Naive B cell (primary cell): ENCODE data around the gene ITPR3. TPM values are rescaled to one million over a fixed set of nuclear protein-coding genes. Genes with fewer than 3 reads are reported as not detected.
A peak's percentile ranks its signal among the peaks of the same experiment; 100 is the strongest.

ENCODE experiments used
- ATAC-seq, 2 donors: fragments of 150-1000 bp; cut with Tn5 transposase; 2 replicates each; pipeline ENCODE4 v1.10.0; 2021; ENCODE audit warnings: low read depth in 2 of 2, mild to moderate bottlenecking in 2 of 2, moderate library complexity in 2 of 2
- DNase-seq: peaks from one replicate; pipeline ENCODE4 v3.0.0; 2022
- H3K27ac Mint-ChIP-seq, 6 donors: one replicate each; pipeline ENCODE4 v1.8.0; 2020 to 2022; ENCODE audit warnings: mild to moderate bottlenecking in 6 of 6, mixed read lengths in 6 of 6, moderate library complexity in 5 of 6, inconsistent platforms in 2 of 6
- H3K27me3 Mint-ChIP-seq, 3 donors: one replicate each; pipeline ENCODE4 v1.8.0; 2021 to 2022; ENCODE audit warnings: mixed read lengths in 3 of 3, mild to moderate bottlenecking in 1 of 3
- H3K36me3 Mint-ChIP-seq, 2 donors: one replicate each; pipeline ENCODE4 v1.8.0; 2020 to 2022; ENCODE audit warnings: mixed read lengths in 2 of 2, inconsistent platforms in 1 of 2, mild to moderate bottlenecking in 1 of 2
- H3K4me1 Mint-ChIP-seq, 3 donors: one replicate each; pipeline ENCODE4 v1.8.0; 2020 to 2022; ENCODE audit warnings: mixed read lengths in 3 of 3, inconsistent platforms in 1 of 3, mild to moderate bottlenecking in 1 of 3, moderate library complexity in 1 of 3
- H3K4me3 Mint-ChIP-seq, 8 donors: one replicate each; pipeline ENCODE4 v1.8.0; 2020 to 2022; ENCODE audit warnings: mild to moderate bottlenecking in 8 of 8, mixed read lengths in 8 of 8, moderate library complexity in 8 of 8, inconsistent platforms in 2 of 8
- H3K9me3 Mint-ChIP-seq, 7 donors: one replicate each; pipeline ENCODE4 v1.8.0; 2020 to 2022; ENCODE audit warnings: mixed read lengths in 7 of 7, mild to moderate bottlenecking in 5 of 7, inconsistent platforms in 2 of 7, moderate library complexity in 1 of 7
- polyA plus RNA-seq, 6 donors: library from polyadenylated mRNA; unstranded; fragments of 300-500 nt; fragmentation: Illumina TruSeq; gene quantifications; one replicate each; pipeline ENCODE4 v1.2.3, GENCODE V29; 2021; ENCODE audit warnings: low read depth in 6 of 6

ITPR3 gene
- polyA plus RNA-seq, 6 donors from 2014 or later = 0.22 to 6.4 (median 1.7) TPM

- Mint-ChIP-seq H3K27ac (no peak overlapping the region), H3K4me3 (no peak overlapping the region), H3K27me3 (peaks cover 0 to 13% (median 12%) of the 10 kb centered on the region in 3 donors), H3K9me3 (no peaks in the 10 kb centered on the region), H3K4me1 (peaks cover 9 to 14% (median 13%) of the 10 kb centered on the region in 3 donors), H3K36me3 (no peaks in the 10 kb centered on the region)
- ATAC-seq (no peak), DNase-seq (no peak)
These were observed 104.1 kb downstream of the ITPR3 start for GRCh38 chr6:33725222-33725621.

- ATAC-seq (no peak), DNase-seq (no peak)
- Mint-ChIP-seq H3K9me3 (no peaks in the 10 kb centered on the region), H3K27ac (no peak overlapping the region), H3K36me3 (no peaks in the 10 kb centered on the region), H3K27me3 (peaks cover 0 to 13% (median 12%) of the 10 kb centered on the region in 3 donors), H3K4me1 (peaks cover 7 to 14% (median 9%) of the 10 kb centered on the region in 3 donors), H3K4me3 (no peak overlapping the region)
These were observed 105.0 kb downstream of the ITPR3 start for GRCh38 chr6:33725891-33726673.

- Mint-ChIP-seq H3K9me3 (no peaks in the 10 kb centered on the region), H3K4me3 (no peak overlapping the region), H3K27ac (peak overlapping the region in 1 of 6 donors; percentile 83)
These were observed 105.6 kb downstream of the ITPR3 start for GRCh38 chr6:33726696-33727095.

GRCh38 chr6:33727126-33727525 lies 106.0 kb downstream of the ITPR3 start:
- Mint-ChIP-seq H3K27ac (no peak overlapping the region), H3K27me3 (peaks cover 0 to 13% (median 12%) of the 10 kb centered on the region in 3 donors), H3K9me3 (no peaks in the 10 kb centered on the region), H3K4me1 (peaks cover 0 to 8% (median 0%) of the 10 kb centered on the region in 3 donors), H3K4me3 (peak overlapping the region in 1 of 8 donors; percentile 5), H3K36me3 (no peaks in the 10 kb centered on the region)
- DNase-seq = no peak
- no peak for ATAC-seq

More at GRCh38 chr6:33726696-33727095, 105.6 kb downstream of the ITPR3 start:
- no peak for ATAC-seq
- Mint-ChIP-seq H3K27me3 (peaks cover 0 to 13% (median 12%) of the 10 kb centered on the region in 3 donors), H3K4me1 (peaks cover under 1 to 10% (median 3%) of the 10 kb centered on the region in 3 donors), H3K36me3 (no peaks in the 10 kb centered on the region)
- no peak for DNase-seq

- Mint-ChIP-seq H3K9me3 (no peaks in the 10 kb centered on the region), H3K27ac (no peak overlapping the region), H3K4me3 (no peak overlapping the region), H3K36me3 (no peaks in the 10 kb centered on the region), H3K4me1 (peaks cover 0 to 8% (median 0%) of the 10 kb centered on the region in 3 donors), H3K27me3 (peaks cover 0 to 12% (median 8%) of the 10 kb centered on the region in 3 donors)
- ATAC-seq = no peak
- no peak for DNase-seq
These were observed 106.8 kb downstream of the ITPR3 start for GRCh38 chr6:33727932-33728331.

GRCh38 chr6:33728438-33728837 lies 107.3 kb downstream of the ITPR3 start:
- Mint-ChIP-seq H3K4me3 (no peak overlapping the region), H3K9me3 (no peaks in the 10 kb centered on the region), H3K36me3 (no peaks in the 10 kb centered on the region), H3K27ac (no peak overlapping the region), H3K4me1 (peaks cover 0 to 8% (median 0%) of the 10 kb centered on the region in 3 donors), H3K27me3 (peaks cover 0 to 10% (median 5%) of the 10 kb centered on the region in 3 donors)
- ATAC-seq (no peak), DNase-seq (no peak)

- no peaks in the 10 kb centered on the region for H3K9me3 Mint-ChIP-seq
- DNase-seq (no peak), ATAC-seq (no peak)
- H3K27me3 Mint-ChIP-seq = peaks cover 0 to 6% (median 0%) of the 10 kb centered on the region in 3 donors
- H3K4me1 Mint-ChIP-seq = peaks cover 0 to 8% (median 0%) of the 10 kb centered on the region in 3 donors
- no peak overlapping the region for H3K4me3 Mint-ChIP-seq
- no peaks in the 10 kb centered on the region for H3K36me3 Mint-ChIP-seq
- H3K27ac Mint-ChIP-seq = no peak overlapping the region
These were observed 107.9 kb downstream of the ITPR3 start for GRCh38 chr6:33729059-33729458.

GRCh38 chr6:33730611-33731010 lies 109.5 kb downstream of the ITPR3 start:
- Mint-ChIP-seq H3K36me3 (no peaks in the 10 kb centered on the region), H3K4me1 (peaks cover 0 to 8% (median 0%) of the 10 kb centered on the region in 3 donors), H3K9me3 (no peaks in the 10 kb centered on the region), H3K27me3 (peaks cover 0 to 6% (median 0%) of the 10 kb centered on the region in 3 donors), H3K4me3 (no peak overlapping the region), H3K27ac (no peak overlapping the region)
- DNase-seq = no peak
- no peak for ATAC-seq

- H3K27me3 Mint-ChIP-seq = peaks cover 0 to 6% (median 0%) of the 10 kb centered on the region in 3 donors
- H3K27ac Mint-ChIP-seq = no peak overlapping the region
- no peaks in the 10 kb centered on the region for H3K36me3 Mint-ChIP-seq
- ATAC-seq (no peak), DNase-seq (no peak)
- peaks cover 0 to 8% (median 0%) of the 10 kb centered on the region in 3 donors for H3K4me1 Mint-ChIP-seq
- no peak overlapping the region for H3K4me3 Mint-ChIP-seq
- no peaks in the 10 kb centered on the region for H3K9me3 Mint-ChIP-seq
These were observed 109.9 kb downstream of the ITPR3 start for GRCh38 chr6:33731035-33731434.

GRCh38 chr6:33731751-33732282 lies 110.7 kb downstream of the ITPR3 start:
- Mint-ChIP-seq H3K27me3 (peaks cover 0 to under 1% (median 0%) of the 10 kb centered on the region in 3 donors), H3K4me3 (no peak overlapping the region), H3K9me3 (no peaks in the 10 kb centered on the region), H3K4me1 (peaks cover 0 to 8% (median 0%) of the 10 kb centered on the region in 3 donors), H3K27ac (no peak overlapping the region), H3K36me3 (no peaks in the 10 kb centered on the region)
- DNase-seq (no peak), ATAC-seq (no peak)

GRCh38 chr6:33732385-33732784 lies 111.3 kb downstream of the ITPR3 start:
- ATAC-seq (no peak), DNase-seq (no peak)
- H3K27me3 Mint-ChIP-seq = no peaks in the 10 kb centered on the region
- H3K36me3 Mint-ChIP-seq = no peaks in the 10 kb centered on the region
- no peak overlapping the region for H3K27ac Mint-ChIP-seq
- H3K4me1 Mint-ChIP-seq = peaks cover 0 to 8% (median 0%) of the 10 kb centered on the region in 3 donors
- no peak overlapping the region for H3K4me3 Mint-ChIP-seq
- H3K9me3 Mint-ChIP-seq = no peaks in the 10 kb centered on the region

- H3K27me3 Mint-ChIP-seq = no peaks in the 10 kb centered on the region
- peaks cover 0 to 4% (median 0%) of the 10 kb centered on the region in 3 donors for H3K4me1 Mint-ChIP-seq
- DNase-seq (no peak), ATAC-seq (no peak)
- H3K27ac Mint-ChIP-seq = no peak overlapping the region
- H3K36me3 Mint-ChIP-seq = no peaks in the 10 kb centered on the region
- H3K4me3 Mint-ChIP-seq = no peak overlapping the region
- no peaks in the 10 kb centered on the region for H3K9me3 Mint-ChIP-seq
These were observed 111.9 kb downstream of the ITPR3 start for GRCh38 chr6:33732817-33733708.

GRCh38 chr6:33733709-33734007 lies 112.5 kb downstream of the ITPR3 start:
- DNase-seq (no peak), ATAC-seq (no peak)
- no peaks in the 10 kb centered on the region for H3K9me3 Mint-ChIP-seq
- H3K27ac Mint-ChIP-seq = no peak overlapping the region
- H3K4me1 Mint-ChIP-seq = peaks cover 0 to 2% (median 0%) of the 10 kb centered on the region in 3 donors
- H3K27me3 Mint-ChIP-seq = no peaks in the 10 kb centered on the region
- no peak overlapping the region for H3K4me3 Mint-ChIP-seq
- no peaks in the 10 kb centered on the region for H3K36me3 Mint-ChIP-seq
